NCI-H1092 treated with DMSO at 0.1 percent for 48 hours (cell line): ENCODE results near the gene EMX1.
"Not testable (repeated sequence)": the region's sequence is repeated elsewhere in the genome, so short reads cannot be mapped to it uniquely, and the experiment has no call there.

Experiments used
- DNase-seq: peaks from one replicate; lab custom pipeline; 2025; lab: John Stamatoyannopoulos, UW

Gene EMX1

GRCh38 chr2:72900191-72900825 is 17.0 kb upstream of the EMX1 start:
- no peak for DNase-seq

GRCh38 chr2:72901426-72901825 is 15.9 kb upstream of the EMX1 start:
- no peak for DNase-seq

- DNase-seq, result not testable (repeated sequence)
These were observed 9.9 kb upstream of the EMX1 start for GRCh38 chr2:72907369-72907768.

DNA sequence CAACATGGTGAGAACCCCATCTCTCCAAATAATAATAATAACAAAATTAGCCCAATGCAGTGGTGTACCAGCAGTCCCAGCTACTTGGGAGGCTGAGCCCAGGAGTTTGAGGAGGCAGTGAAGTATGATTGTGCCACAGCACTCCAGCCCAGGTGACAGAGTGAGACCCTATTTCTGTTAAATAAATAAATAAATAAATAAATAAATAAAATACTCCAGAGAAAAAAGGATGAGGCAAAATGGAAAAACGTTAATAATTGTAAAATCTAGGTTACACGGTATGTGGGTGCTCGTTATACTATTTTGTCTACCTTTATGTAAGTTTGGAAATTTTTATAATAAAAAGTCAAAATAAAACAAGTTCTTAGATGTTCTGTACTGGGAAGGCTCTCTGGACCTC is 8.6 kb upstream of the EMX1 start:
- DNase-seq, result no peak

- DNase-seq, result no peak
These were observed 6.1 kb upstream of the EMX1 start for GRCh38 chr2:72911256-72911655.

- DNase-seq, result no peak
These were observed 3.7 kb upstream of the EMX1 start for GRCh38 chr2:72913486-72914205.

DNA sequence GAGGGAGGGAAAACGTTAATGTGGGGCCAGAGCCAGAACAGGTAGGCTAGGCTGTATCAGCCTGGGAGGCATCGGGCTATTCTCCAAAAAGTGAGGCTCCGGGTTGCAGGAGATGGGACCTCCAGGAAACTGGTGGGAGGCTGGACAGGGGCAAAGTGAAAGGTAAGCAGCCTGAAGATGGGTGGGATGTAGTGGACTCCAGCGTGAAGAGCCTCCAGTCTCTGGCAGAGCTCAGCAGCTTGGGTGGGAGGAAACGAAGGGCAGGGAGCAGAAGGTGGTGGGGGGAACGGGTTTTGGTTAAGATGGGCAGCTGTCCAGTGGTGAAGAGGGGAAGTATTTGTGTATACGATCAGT is 3.1 kb upstream of the EMX1 start:
- DNase-seq, result no peak

- DNase-seq, result no peak
These were observed 2.6 kb upstream of the EMX1 start for GRCh38 chr2:72914589-72915319.

- no peak for DNase-seq
These were observed 1.9 kb upstream of the EMX1 start for GRCh38 chr2:72915320-72915906.

GRCh38 chr2:72915907-72916742 is 1.2 kb upstream of the EMX1 start:
- no peak for DNase-seq

GRCh38 chr2:72916743-72917137 is 579 bp upstream of the EMX1 start:
- DNase-seq, result no peak

DNA sequence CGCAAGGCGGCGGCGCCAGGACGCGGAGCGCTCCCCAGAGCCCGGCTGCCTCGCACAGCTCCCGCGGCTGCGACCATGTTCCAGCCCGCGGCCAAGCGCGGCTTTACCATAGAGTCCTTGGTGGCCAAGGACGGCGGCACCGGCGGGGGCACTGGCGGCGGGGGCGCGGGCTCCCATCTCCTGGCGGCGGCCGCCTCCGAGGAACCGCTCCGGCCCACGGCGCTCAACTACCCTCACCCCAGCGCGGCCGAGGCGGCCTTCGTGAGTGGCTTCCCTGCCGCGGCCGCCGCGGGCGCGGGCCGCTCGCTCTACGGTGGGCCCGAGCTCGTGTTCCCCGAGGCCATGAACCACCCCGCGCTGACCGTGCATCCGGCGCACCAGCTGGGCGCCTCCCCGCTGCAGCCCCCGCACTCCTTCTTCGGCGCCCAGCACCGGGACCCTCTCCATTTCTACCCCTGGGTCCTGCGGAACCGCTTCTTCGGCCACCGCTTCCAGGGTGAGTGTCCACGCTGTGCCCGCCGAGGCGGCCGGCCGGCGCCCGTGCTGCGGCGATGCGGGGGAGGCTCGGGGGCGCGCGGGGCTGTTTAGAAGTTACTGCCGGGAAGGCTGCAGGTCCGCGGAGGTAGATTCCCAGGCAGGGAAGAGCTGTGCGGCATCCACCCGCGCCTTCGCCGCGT is 696 bp downstream of the EMX1 start:
- DNase-seq, result no peak

- DNase-seq, result no peak
These were observed 2.3 kb downstream of the EMX1 start for GRCh38 chr2:72919414-72920317.

DNA sequence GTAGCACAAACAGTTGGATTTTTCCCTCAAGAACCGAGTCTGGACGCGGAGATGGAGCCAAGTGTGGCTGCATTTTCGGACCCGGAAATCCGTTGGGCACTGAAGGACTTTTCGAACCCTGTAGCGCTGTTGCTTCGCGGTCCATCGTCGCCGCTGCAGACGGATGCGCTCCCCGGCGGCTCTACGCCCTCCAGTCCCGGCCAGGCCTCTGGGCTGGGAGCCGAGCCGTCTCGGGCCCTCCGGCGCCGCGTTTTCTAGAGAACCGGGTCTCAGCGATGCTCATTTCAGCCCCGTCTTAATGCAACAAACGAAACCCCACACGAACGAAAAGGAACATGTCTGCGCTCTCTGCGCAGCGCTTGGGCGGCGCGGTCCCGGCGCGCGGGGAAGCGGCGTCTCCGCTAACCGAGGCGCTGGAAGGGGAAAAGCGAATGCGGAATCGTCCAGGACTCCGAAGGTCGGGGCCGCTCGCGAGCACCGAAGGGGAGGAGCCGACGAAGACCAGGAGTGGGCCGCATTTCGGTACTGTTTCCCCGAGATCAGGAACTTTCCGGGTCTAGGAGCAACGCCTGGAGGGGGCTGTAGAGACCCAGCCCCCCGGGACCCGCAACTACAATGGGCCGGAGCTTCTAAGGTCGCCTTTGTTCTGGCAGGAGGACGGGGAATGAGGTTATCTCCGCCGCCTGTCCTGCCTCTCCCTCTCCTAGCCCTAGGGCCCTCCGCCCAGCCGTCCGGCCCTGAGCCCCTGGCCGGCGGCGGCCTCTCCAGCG is 3.2 kb downstream of the EMX1 start:
- peak; percentile 4 for DNase-seq

DNA sequence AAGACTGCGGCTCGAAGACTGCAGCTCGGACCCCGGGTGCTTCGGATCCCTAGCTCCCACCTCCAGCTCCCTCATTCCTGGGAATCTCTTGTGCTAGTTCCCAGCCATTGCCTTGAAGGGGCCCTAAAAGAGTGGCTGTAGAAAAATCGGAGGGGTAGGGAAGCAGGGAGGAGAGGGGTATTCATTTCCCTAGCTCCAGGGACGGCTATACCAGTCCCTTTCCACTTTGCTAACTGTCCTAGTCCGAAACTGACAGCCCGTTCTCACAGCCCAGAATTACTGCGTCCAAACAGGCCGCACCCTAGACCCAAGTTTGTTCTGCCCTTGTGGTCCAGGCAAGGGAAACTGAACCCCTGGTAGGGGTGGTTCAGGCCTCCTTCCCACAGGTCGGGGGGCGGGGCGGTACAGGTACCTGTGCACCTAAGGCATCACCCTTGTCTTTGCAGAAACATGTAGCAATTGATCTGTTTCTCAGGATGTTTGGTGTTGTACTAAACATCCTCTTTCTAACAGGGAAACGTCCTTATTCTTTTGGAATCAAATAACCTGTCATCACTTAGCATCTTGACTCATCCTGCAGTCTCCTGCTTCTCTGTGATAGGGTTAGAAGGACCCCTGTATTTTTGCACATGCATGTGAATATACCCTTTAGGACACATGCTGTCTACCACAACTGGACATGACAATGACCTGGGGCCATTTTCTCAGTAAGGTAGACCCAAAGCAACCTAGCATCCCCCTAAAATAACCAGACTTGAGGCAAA is 4.0 kb downstream of the EMX1 start:
- no peak for DNase-seq

GRCh38 chr2:72921853-72922252 is 4.5 kb downstream of the EMX1 start:
- DNase-seq, result no peak

DNA sequence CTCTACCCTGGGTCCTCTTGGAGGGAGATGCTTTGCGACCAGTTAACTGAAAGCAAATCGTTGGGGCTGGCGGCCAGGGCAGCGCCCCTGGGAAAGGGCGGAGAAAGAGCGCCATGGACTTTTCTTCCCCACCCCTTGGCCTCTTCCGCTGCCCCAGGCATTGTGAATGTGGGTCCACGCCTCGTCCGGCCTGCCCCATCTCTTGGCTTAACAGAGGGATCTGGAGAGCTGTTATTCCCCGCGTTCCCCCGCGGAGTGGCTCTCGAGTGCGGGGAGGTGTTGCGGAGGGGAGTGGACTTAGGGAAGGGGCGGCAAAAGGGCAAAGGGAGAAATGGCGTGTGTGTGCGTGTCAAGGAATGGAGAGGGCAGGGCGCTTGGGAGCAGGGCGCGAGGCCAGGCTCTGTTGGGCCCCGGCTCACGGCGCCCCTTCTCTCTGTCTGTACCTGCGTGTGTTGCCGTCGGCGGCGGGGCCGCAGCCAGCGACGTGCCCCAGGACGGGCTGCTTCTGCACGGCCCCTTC is 6.6 kb downstream of the EMX1 start:
- DNase-seq, result no peak
